ENCODE measurements around the gene NRF1. TPM values are rescaled to one million over a fixed set of nuclear protein-coding genes. Genes with fewer than 3 reads are reported as not detected.

The NRF1 gene
- total and polyA plus RNA-seq, 2 of the 8 experiments (the other 6 are each of a cell fraction or from before 2014, with no cell fraction given) = 18.2 to 21.4 TPM

- WGBS, 2 experiments (ENCODE audit: extremely low coverage in 1 of 2, insufficient coverage in 1 of 2, insufficient read length in 1 of 2, insufficient replicate concordance in 2 of 2, low coverage in 1 of 2, low lambda C conversion rate in 2 of 2, missing lambda C conversion rate in 1 of 2) = 95% methylated on average over 2 of the region's 2 CpGs; no CpG with 5 or more reads in 1 of the 2 experiments
- POLR2A ChIA-PET (ENCODE audit: partially characterized antibody) = no interaction called here
- CTCF ChIA-PET (ENCODE audit: partially characterized antibody) = interaction anchor here (3.2 kb wide), 1 partner anchor 160 kb away, joined by 11 read pairs; no protein-coding TSS in a partner anchor
- TF ChIP-seq NANOG (IDR thresholded peaks at IDR 0.05; ENCODE audit: insufficient read depth, low read depth, low read length, poor library complexity, severe bottlenecking) (no peak), PHF8 (conservative IDR thresholded peaks at IDR 0.05; ENCODE audit: low read depth, low read length) (no peak), CTCF (IDR thresholded peaks at IDR 0.05; ENCODE audit: control extremely low read depth in 1 of 3, insufficient read depth in 1 of 3, low read depth in 1 of 3, low read length in 3 of 3) (no peak), BACH1 (IDR thresholded peaks at IDR 0.05; ENCODE audit: low read length) (no peak), SAP30 (IDR thresholded peaks at IDR 0.05; ENCODE audit: insufficient read depth, insufficient replicate concordance, low read length) (no peak)
Measured at GRCh38 chr7:129669901-129670300, 58.4 kb downstream of the NRF1 start.

More at GRCh38 chr7:129669901-129670300, 58.4 kb downstream of the NRF1 start:
- Histone ChIP-seq H2BK12ac (ENCODE audit: low read depth, low read length) (no peak overlapping the region), H4K8ac (ENCODE audit: extremely low read depth, insufficient read depth, low read length) (no peak overlapping the region), H3K27ac (ENCODE audit: low read depth, low read length) (no peak overlapping the region), H3K79me2 (ENCODE audit: control insufficient read depth in 1 of 2, insufficient read depth in 2 of 2, low read length in 2 of 2) (peaks cover 0 to 20% of the 10 kb centered on the region in 2 experiments; a peak in 2 of 4 replicates), H3K9me3 (ENCODE audit: insufficient read depth in 2 of 2, low read depth in 1 of 2, low read length in 1 of 2) (no peaks in the 10 kb centered on the region), H4K5ac (ENCODE audit: insufficient read length, low read depth, low read length) (no peak overlapping the region), H4K91ac (replicated peaks; ENCODE audit: insufficient read length, low read length) (no peak overlapping the region), H3K27me3 (replicated peaks in 1 of 4; ENCODE audit: control insufficient read depth in 3 of 4, extremely low read depth in 1 of 4, insufficient read depth in 3 of 4, low read length in 3 of 4) (no peaks in the 10 kb centered on the region), H3K9ac (replicated peaks in 1 of 4; ENCODE audit: extremely low read depth in 1 of 4, low read depth in 3 of 4, low read length in 3 of 4) (no peak overlapping the region), H2BK5ac (ENCODE audit: low read depth, low read length) (no peak overlapping the region), H2BK15ac (ENCODE audit: low read length) (no peak overlapping the region), H3K56ac (replicated peaks; ENCODE audit: insufficient read length, low read depth, low read length) (no peak overlapping the region), H3K4ac (replicated peaks; ENCODE audit: insufficient read length, low read depth, low read length) (no peak overlapping the region), H3K18ac (ENCODE audit: extremely low read depth, low read length) (no peak overlapping the region), H3K23ac (ENCODE audit: insufficient read length) (no peak overlapping the region), H3K79me1 (ENCODE audit: low read depth, low read length) (0 out of 2 replicates have a peak, but pooled peaks cover 2% of the 10 kb centered on the region), H3K14ac (ENCODE audit: insufficient read length) (no peak overlapping the region), H2AFZ (ENCODE audit: low read length) (no peak overlapping the region), H2BK20ac (ENCODE audit: low read length) (no peak overlapping the region), H3K4me2 (ENCODE audit: insufficient read depth in 1 of 2, low read depth in 2 of 2, low read length in 2 of 2) (no peak overlapping the region), H2BK120ac (replicated peaks; ENCODE audit: low read depth, low read length) (no peak overlapping the region), H3K4me1 (replicated peaks in 1 of 4; ENCODE audit: control insufficient read depth in 3 of 4, insufficient read depth in 4 of 4, low read length in 3 of 4) (peaks cover 0 to 7% (median under 1%) of the 10 kb centered on the region in 4 experiments; a peak in 4 of 7 replicates), H3K23me2 (ENCODE audit: low read depth, low read length) (no peaks in the 10 kb centered on the region), H3K4me3 (ENCODE audit: extremely low read depth in 1 of 4, insufficient read depth in 2 of 4, low read depth in 3 of 4, low read length in 4 of 4) (no peak overlapping the region), H3K36me3 (ENCODE audit: control insufficient read depth in 2 of 4, insufficient read depth in 4 of 4, low read length in 3 of 4) (peaks cover 2 to 28% (median 13%) of the 10 kb centered on the region in 4 experiments; a peak in 6 of 8 replicates), H2AK5ac (ENCODE audit: low read depth, low read length) (no peak overlapping the region), H4K20me1 (replicated peaks in 1 of 2; ENCODE audit: control insufficient read depth in 1 of 2, insufficient read depth in 2 of 2, low read length in 2 of 2) (peaks cover 0 to 4% of the 10 kb centered on the region in 2 experiments)
- DNase-seq (ENCODE audit: low read depth in 1 of 2, low spot score in 2 of 2) (no peak), FAIRE-seq (no peak)
